ENCODE data around the gene CCDC174.

Gene CCDC174

GRCh38 chr3:14687360-14687759 lies 35.8 kb downstream of the CCDC174 start:
- intact Hi-C loops (cut with DNase I) = no loop called here
- DNase-seq = no peak

- intact Hi-C loops (cut with DNase I) = no loop called here
- no peak for DNase-seq
Measured at GRCh38 chr3:14688525-14688924, 37.0 kb downstream of the CCDC174 start.

GRCh38 chr3:14689247-14689980 lies 37.9 kb downstream of the CCDC174 start:
- no peak for DNase-seq
- intact Hi-C loops (cut with DNase I) = no loop called here

- DNase-seq = no peak
- intact Hi-C loops (cut with DNase I) = no loop called here
Measured at GRCh38 chr3:14691239-14691638, 39.7 kb downstream of the CCDC174 start.

- intact Hi-C loops (cut with DNase I) = no loop called here
Measured at GRCh38 chr3:14691719-14692118, 40.2 kb downstream of the CCDC174 start.

GRCh38 chr3:14698601-14699244 lies 47.2 kb downstream of the CCDC174 start:
- intact Hi-C loops (cut with DNase I) = no loop called here
- DNase-seq = peak in 1 of 42 donors; percentile 24

More at GRCh38 chr3:14691719-14692118, 40.2 kb downstream of the CCDC174 start:
- no peak for DNase-seq

- intact Hi-C loops (cut with DNase I) = no loop called here
- DNase-seq = peak in 3 of 42 donors; percentile 7 to 33 (median 18)
Measured at GRCh38 chr3:14699643-14700042, 48.1 kb downstream of the CCDC174 start.

GRCh38 chr3:14700891-14701290 lies 49.3 kb downstream of the CCDC174 start:
- intact Hi-C loops (cut with DNase I) = no loop called here

GRCh38 chr3:14701676-14702075 lies 50.1 kb downstream of the CCDC174 start:
- DNase-seq = no peak
- intact Hi-C loops (cut with DNase I) = no loop called here

More at GRCh38 chr3:14700891-14701290, 49.3 kb downstream of the CCDC174 start:
- no peak for DNase-seq

- no peak for DNase-seq
- intact Hi-C loops (cut with DNase I) = no loop called here
Measured at GRCh38 chr3:14703128-14703750, 51.7 kb downstream of the CCDC174 start.

- no peak for DNase-seq
- intact Hi-C loops (cut with DNase I) = no loop called here
Measured at GRCh38 chr3:14703791-14704190, 52.2 kb downstream of the CCDC174 start.

GRCh38 chr3:14706096-14706495 lies 54.5 kb downstream of the CCDC174 start:
- DNase-seq = no peak
- intact Hi-C loops (cut with DNase I) = no loop called here

GRCh38 chr3:14716591-14716990 lies 65.0 kb downstream of the CCDC174 start:
- peak in 1 of 42 donors; percentile 5 for DNase-seq
- intact Hi-C loops (cut with DNase I) = no loop called here

GRCh38 chr3:14717307-14717706 lies 65.7 kb downstream of the CCDC174 start:
- intact Hi-C loops (cut with DNase I) = no loop called here
- DNase-seq = no peak

GRCh38 chr3:14718539-14718938 lies 67.0 kb downstream of the CCDC174 start:
- intact Hi-C loops (cut with DNase I) = no loop called here
- no peak for DNase-seq

- intact Hi-C loops (cut with DNase I) = no loop called here
- DNase-seq = no peak
Measured at GRCh38 chr3:14719006-14719405, 67.4 kb downstream of the CCDC174 start.

- intact Hi-C loops (cut with DNase I) = no loop called here
- no peak for DNase-seq
Measured at GRCh38 chr3:14721126-14721864, 69.7 kb downstream of the CCDC174 start.
